Measurements from ENCODE around the gene HSFX3. TPM values are rescaled to one million over a fixed set of nuclear protein-coding genes. Genes with fewer than 3 reads are reported as not detected.
"Not testable (repeated sequence)": the region's sequence is repeated elsewhere in the genome, so short reads cannot be mapped to it uniquely, and the experiment has no call there.

The HSFX3 gene
- total RNA-seq, 1 donor from 2014 or later = not detected

- Histone ChIP-seq H3K9me3 (no peaks in the 10 kb centered on the region), H3K27me3 (ENCODE audit: low read depth) (no peaks in the 10 kb centered on the region), H3K4me1 (no peaks in the 10 kb centered on the region), H3K4me3 (no peak overlapping the region), H3K27ac (no peak overlapping the region), H3K36me3 (no peaks in the 10 kb centered on the region)
- DNase-seq (no peak), ATAC-seq (no peak)
- intact Hi-C loops (cut with DNase I) = no loop called here
- no peak for TF ChIP-seq CTCF (IDR thresholded peaks at IDR 0.05)
Measured at GRCh38 chrX:149563359-149563758, 13.6 kb upstream of the HSFX3 start.

GRCh38 chrX:149555251-149555650 lies 5.5 kb upstream of the HSFX3 start:
- H3K36me3 ChIP-seq; ATAC-seq; H3K27ac ChIP-seq; H3K4me3 ChIP-seq; H3K4me1 ChIP-seq; DNase-seq; intact Hi-C loops (cut with DNase I); H3K9me3 ChIP-seq; H3K27me3 ChIP-seq (ENCODE audit: low read depth): not testable (repeated sequence)

DNA sequence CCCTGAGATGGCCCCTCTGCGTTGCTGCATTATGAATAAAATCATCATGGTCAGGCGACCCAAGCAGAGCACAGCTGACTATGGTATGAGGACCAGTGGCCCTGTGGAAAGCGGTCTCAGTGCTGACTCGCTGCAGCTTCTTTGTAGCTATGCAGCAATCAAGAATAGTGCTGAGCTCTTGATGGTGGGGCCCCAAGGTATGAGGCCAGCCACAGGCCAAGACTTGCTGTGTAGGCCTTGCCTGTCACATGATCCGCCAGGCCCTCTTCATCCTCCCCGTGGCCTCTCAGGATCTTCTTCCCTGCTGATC lies 2.2 kb upstream of the HSFX3 start:
- intact Hi-C loops (cut with DNase I) = not testable (repeated sequence)

GRCh38 chrX:149551245-149551938 lies 1.7 kb upstream of the HSFX3 start:
- intact Hi-C loops (cut with DNase I); H3K4me1 ChIP-seq; H3K4me3 ChIP-seq; H3K36me3 ChIP-seq; ATAC-seq; H3K9me3 ChIP-seq; H3K27me3 ChIP-seq (ENCODE audit: low read depth); H3K27ac ChIP-seq; DNase-seq: not testable (repeated sequence)

More for the DNA sequence above, 2.2 kb upstream of the HSFX3 start:
- H3K27ac ChIP-seq; H3K36me3 ChIP-seq; H3K27me3 ChIP-seq (ENCODE audit: low read depth); H3K4me3 ChIP-seq; DNase-seq; H3K4me1 ChIP-seq; H3K9me3 ChIP-seq; ATAC-seq: not testable (repeated sequence)

GRCh38 chrX:149550454-149550853 lies 730 bp upstream of the HSFX3 start:
- H3K4me1 ChIP-seq; H3K36me3 ChIP-seq; H3K9me3 ChIP-seq; DNase-seq; H3K27ac ChIP-seq; H3K4me3 ChIP-seq; H3K27me3 ChIP-seq (ENCODE audit: low read depth); intact Hi-C loops (cut with DNase I): not testable (repeated sequence)
- ATAC-seq = peak in 1 of 2 donors; percentile 51

DNA sequence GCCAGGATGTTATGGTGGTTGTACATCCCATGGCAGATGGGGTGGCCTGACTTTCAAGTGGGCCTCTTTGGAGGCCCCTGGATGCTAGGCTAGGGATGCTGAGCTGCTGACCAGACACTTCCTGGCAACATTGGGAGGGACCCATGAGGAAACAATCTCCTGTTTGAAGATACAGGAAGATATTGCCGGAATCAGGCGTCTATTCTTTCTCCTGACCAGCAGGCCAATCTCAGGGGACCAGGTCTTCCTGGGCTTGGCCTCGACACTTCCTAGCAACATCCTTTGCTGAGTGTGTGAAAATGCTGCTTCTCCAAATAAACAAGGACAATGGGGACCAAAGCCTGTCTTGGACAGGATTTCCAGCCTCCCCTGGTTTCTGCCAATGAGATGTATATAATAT lies 1.9 kb downstream of the HSFX3 start:
- H3K27me3 ChIP-seq (ENCODE audit: low read depth); H3K27ac ChIP-seq; intact Hi-C loops (cut with DNase I); H3K36me3 ChIP-seq; DNase-seq; H3K4me1 ChIP-seq; H3K4me3 ChIP-seq; ATAC-seq; H3K9me3 ChIP-seq: not testable (repeated sequence)

DNA sequence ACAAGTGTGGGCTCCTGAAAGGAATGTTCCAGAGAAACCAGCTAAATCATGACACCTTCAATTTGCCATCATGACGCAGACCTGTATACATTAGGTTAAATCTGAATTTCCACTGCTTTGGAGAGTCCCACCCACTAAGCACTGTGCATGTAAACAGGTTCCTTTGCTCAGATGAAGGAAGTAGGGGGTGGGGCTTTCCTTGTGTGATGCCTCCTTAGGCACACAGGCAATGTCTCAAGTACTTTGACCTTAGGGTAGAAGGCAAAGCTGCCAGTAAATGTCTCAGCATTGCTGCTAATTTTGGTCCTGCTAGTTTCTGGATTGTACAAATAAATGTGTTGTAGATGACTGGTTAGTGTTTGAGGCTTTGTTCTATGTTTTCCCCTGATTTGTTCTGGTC lies 2.8 kb downstream of the HSFX3 start:
- H3K9me3 ChIP-seq; H3K27ac ChIP-seq; H3K36me3 ChIP-seq; H3K4me1 ChIP-seq; DNase-seq; H3K27me3 ChIP-seq (ENCODE audit: low read depth); ATAC-seq; intact Hi-C loops (cut with DNase I); H3K4me3 ChIP-seq: not testable (repeated sequence)

DNA sequence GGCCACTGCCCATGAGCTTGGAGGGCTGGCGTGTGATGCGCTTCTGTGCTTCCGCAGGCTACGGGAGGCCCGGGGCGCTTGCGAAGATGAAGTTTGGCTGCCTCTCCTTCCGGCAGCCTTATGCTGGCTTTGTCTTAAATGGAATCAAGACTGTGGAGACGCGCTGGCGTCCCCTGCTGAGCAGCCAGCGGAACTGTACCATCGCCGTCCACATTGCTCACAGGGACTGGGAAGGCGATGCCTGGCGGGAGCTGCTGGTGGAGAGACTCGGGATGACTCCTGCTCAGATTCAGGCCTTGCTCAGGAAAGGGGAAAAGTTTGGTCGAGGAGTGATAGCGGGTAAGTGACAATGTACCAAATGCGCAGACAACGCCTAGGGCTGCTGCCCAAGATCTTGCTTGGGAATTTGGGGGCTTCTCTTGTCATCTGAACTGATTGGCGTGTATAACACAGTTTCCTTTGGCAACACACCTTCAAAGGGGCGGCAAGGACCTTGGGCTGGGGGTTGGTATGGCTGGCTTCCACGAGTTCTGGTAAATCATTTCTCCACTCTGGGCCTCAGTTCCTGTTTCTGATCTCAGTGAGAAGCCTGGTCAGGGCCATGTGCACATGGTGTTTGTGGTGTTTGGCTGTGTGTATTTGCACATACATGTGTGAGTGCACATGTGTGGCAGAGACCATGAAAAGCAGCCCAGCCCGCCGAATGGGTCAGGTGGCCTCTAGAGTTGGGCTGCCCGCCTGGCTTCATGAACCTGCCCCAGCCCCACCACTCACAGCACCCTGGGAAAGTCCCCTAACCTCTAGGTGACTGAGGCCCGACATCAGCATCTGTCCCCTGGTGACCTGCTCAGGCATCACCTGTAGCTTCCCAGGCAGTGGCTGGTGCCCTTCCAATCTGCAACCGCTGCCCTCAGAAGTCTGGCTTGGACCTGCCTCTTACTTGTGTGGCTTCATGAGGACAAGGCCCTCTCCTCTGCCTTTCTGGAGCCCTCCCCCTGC lies 3.9 kb downstream of the HSFX3 start:
- H3K9me3 ChIP-seq; H3K27ac ChIP-seq; DNase-seq; intact Hi-C loops (cut with DNase I); H3K4me3 ChIP-seq; H3K27me3 ChIP-seq (ENCODE audit: low read depth); H3K36me3 ChIP-seq; H3K4me1 ChIP-seq; ATAC-seq: not testable (repeated sequence)

GRCh38 chrX:149541521-149542047 lies 8.1 kb downstream of the HSFX3 start:
- H3K4me3 ChIP-seq = peak overlapping the region; percentile 68
- DNase-seq = no peak
- no peaks in the 10 kb centered on the region for H3K27me3 ChIP-seq (ENCODE audit: low read depth)
- intact Hi-C loops (cut with DNase I) = no loop called here
- H3K36me3 ChIP-seq = no peaks in the 10 kb centered on the region
- peaks cover 6% of the 10 kb centered on the region for H3K4me1 ChIP-seq
- TF ChIP-seq CTCF (IDR thresholded peaks at IDR 0.05) = no peak
- H3K9me3 ChIP-seq = no peaks in the 10 kb centered on the region
- no peak for ATAC-seq
- H3K27ac ChIP-seq = peak overlapping the region; percentile 92

Data from lower lobe of right lung (tissue), 2 donors.